Measurements from ENCODE around the gene GPER1. TPM values are rescaled to one million over a fixed set of nuclear protein-coding genes. Genes with fewer than 3 reads are reported as not detected.

The GPER1 gene
- total RNA-seq, 2 experiments from 2014 or later, result 34.9 to 75.9 TPM

- CTCF ChIA-PET (ENCODE audit: unreplicated experiment), result no interaction called here
- no peaks in the 10 kb centered on the region for H4K20me1 ChIP-seq (ENCODE audit: insufficient read depth, low read length)
- POLR2A ChIA-PET, result no interaction called here
- peaks cover 11% of the 10 kb centered on the region; the same call in 1 of the 2 replicates for H3K79me2 ChIP-seq (ENCODE audit: insufficient read depth, low read depth, low read length)
- no peak for TF ChIP-seq EZH2phosphoT487 (IDR thresholded peaks at IDR 0.05; ENCODE audit: borderline replicate concordance, low read depth, low read length)
- TF ChIP-seq, protein P1, sequence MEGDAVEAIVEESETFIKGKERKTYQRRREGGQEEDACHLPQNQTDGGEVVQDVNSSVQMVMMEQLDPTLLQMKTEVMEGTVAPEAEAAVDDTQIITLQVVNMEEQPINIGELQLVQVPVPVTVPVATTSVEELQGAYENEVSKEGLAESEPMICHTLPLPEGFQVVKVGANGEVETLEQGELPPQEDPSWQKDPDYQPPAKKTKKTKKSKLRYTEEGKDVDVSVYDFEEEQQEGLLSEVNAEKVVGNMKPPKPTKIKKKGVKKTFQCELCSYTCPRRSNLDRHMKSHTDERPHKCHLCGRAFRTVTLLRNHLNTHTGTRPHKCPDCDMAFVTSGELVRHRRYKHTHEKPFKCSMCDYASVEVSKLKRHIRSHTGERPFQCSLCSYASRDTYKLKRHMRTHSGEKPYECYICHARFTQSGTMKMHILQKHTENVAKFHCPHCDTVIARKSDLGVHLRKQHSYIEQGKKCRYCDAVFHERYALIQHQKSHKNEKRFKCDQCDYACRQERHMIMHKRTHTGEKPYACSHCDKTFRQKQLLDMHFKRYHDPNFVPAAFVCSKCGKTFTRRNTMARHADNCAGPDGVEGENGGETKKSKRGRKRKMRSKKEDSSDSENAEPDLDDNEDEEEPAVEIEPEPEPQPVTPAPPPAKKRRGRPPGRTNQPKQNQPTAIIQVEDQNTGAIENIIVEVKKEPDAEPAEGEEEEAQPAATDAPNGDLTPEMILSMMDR (conservative IDR thresholded peaks at IDR 0.05; ENCODE audit: low read length), result no peak
- DNase-seq (ENCODE audit: low spot score), result no peak
- no peaks in the 10 kb centered on the region for H3K9me2 ChIP-seq (ENCODE audit: insufficient read depth, low read length)
- no peak overlapping the region for H3K27ac ChIP-seq (ENCODE audit: low read depth, low read length, poor library complexity, severe bottlenecking)
- H3K4me2 ChIP-seq (ENCODE audit: low read length), result no peak overlapping the region
- H3K4me1 ChIP-seq (ENCODE audit: insufficient read depth, low read length, poor library complexity, severe bottlenecking), result peaks cover 2% of the 10 kb centered on the region
- no peak overlapping the region for H2AFZ ChIP-seq (ENCODE audit: low read length)
- intact Hi-C loops (cut with micrococcal nuclease; ENCODE audit: unreplicated experiment), result no loop called here
- BruUV-seq (replicated peaks), result TSS peak; percentile 47
- H3K4me3 ChIP-seq (ENCODE audit: low read depth, low read length, poor library complexity, severe bottlenecking), result no peak overlapping the region
- H3K9me3 ChIP-seq (ENCODE audit: low read length), result no peaks in the 10 kb centered on the region; the same call in 1 of the 2 replicates
- H3K36me3 ChIP-seq (ENCODE audit: insufficient read depth, low read length), result peaks cover 26% of the 10 kb centered on the region
Observed at GRCh38 chr7:1131471-1132265, 43.8 kb downstream of the GPER1 start.

DNA sequence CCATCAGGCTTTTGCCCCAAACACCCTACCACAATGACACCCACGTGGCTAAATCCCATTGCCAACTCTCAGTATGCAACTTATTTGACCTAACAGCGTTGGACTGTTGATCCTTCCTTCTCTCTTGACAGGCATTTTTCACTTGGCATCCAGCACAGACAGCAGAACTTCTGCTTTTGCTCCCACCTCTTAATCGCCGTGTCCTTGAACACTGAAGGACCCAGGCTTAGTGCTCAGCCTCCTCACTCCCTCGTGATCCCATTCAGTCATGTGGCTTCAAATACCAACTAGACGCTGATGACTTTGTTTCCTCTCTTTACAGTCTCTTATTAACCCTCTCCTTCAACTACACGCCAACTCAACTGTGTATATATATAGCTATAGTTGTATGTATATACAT is 47.0 kb downstream of the GPER1 start:
- Histone ChIP-seq H3K27ac (ENCODE audit: low read depth, low read length, poor library complexity, severe bottlenecking) (no peak overlapping the region), H3K4me1 (ENCODE audit: insufficient read depth, low read length, poor library complexity, severe bottlenecking) (peaks cover 22% of the 10 kb centered on the region), H4K20me1 (ENCODE audit: insufficient read depth, low read length) (no peaks in the 10 kb centered on the region), H3K4me3 (ENCODE audit: low read depth, low read length, poor library complexity, severe bottlenecking) (no peak overlapping the region), H3K4me2 (ENCODE audit: low read length) (no peak overlapping the region), H3K9me3 (ENCODE audit: low read length) (no peaks in the 10 kb centered on the region; the same call in 1 of the 2 replicates), H3K36me3 (ENCODE audit: insufficient read depth, low read length) (peaks cover 19% of the 10 kb centered on the region), H2AFZ (ENCODE audit: low read length) (no peak overlapping the region), H3K79me2 (ENCODE audit: insufficient read depth, low read depth, low read length) (peaks cover 22% of the 10 kb centered on the region; the same call in 1 of the 2 replicates), H3K9me2 (ENCODE audit: insufficient read depth, low read length) (no peaks in the 10 kb centered on the region)
- TF ChIP-seq, protein P1 (conservative IDR thresholded peaks at IDR 0.05; ENCODE audit: low read length), result no peak
- TF ChIP-seq EZH2phosphoT487 (IDR thresholded peaks at IDR 0.05; ENCODE audit: borderline replicate concordance, low read depth, low read length), result no peak
- no TSS peak for BruUV-seq (replicated peaks)
- no peak for DNase-seq (ENCODE audit: low spot score)
- intact Hi-C loops (cut with micrococcal nuclease; ENCODE audit: unreplicated experiment), result no loop called here
- ChIA-PET CTCF (ENCODE audit: unreplicated experiment) (no interaction called here), POLR2A (no interaction called here)

All from OCI-LY7 (cell line).